Peyer's patch (tissue), 4 donors: ENCODE results near the gene IMMP1L. TPM values are rescaled to one million over a fixed set of nuclear protein-coding genes. Genes with fewer than 3 reads are reported as not detected.

Source experiments
- DNase-seq, 3 donors: peaks; one replicate each; pipeline ENCODE4 v3.0.0-alpha.2; 2017 to 2019
- H3K27ac ChIP-seq, 4 donors: fragments of 200-600 bp; sonication (generic); one replicate each; pipeline ENCODE4 v1.5.1; 2016 to 2019
- H3K27me3 ChIP-seq, 2 donors: fragments of 200-600 bp; sonication (generic); one replicate each; pipeline ENCODE4 v1.5.1; 2019
- H3K36me3 ChIP-seq, 3 donors: fragments of 200-600 bp; sonication (generic); one replicate each; pipeline ENCODE4 v1.5.1; 2016 to 2019
- H3K4me1 ChIP-seq, 4 donors: fragments of 200-600 bp; sonication (generic); one replicate each; pipeline ENCODE4 v1.5.1; 2016 to 2019
- H3K4me3 ChIP-seq, 4 donors: fragments of 200-600 bp; sonication (generic); 1 replicate in 3 of 4; 2 replicates in 1 of 4; pipeline ENCODE4 v1.5.1; 2016 to 2019; ENCODE audit warnings: mild to moderate bottlenecking in 1 of 4
- H3K9me3 ChIP-seq, 4 donors: fragments of 200-600 bp; sonication (generic); one replicate each; pipeline ENCODE4 v1.5.1; 2016 to 2019; ENCODE audit warnings: mild to moderate bottlenecking in 1 of 4
- POLR2A ChIP-seq, 2 donors: fragments of 450-650 bp; IDR thresholded peaks; one replicate each; pipeline ENCODE4 v1.5.1; 2017; ENCODE audit warnings: antibody characterized with exemption in 2 of 2, mild to moderate bottlenecking in 2 of 2, moderate library complexity in 2 of 2
- total RNA-seq, 4 donors: library from RNA; depleted of rRNA; stranded (reverse); fragments of >200 nt; gene quantifications; one replicate each; pipeline ENCODE4 v1.1.0, GENCODE V29; 2016
- TF ChIP-seq, protein P1 (sequence below), 6 experiments: fragments of 450-650 bp in 4 of 6; fragments of 200-600 bp in 2 of 6; sonication (generic) in 1 of 6; IDR thresholded peaks; one replicate each; pipeline ENCODE4 v1.5.1; 2017 to 2019; ENCODE audit warnings: antibody characterized with exemption in 6 of 6, mild to moderate bottlenecking in 3 of 6, moderate library complexity in 1 of 6

Gene IMMP1L, protein sequence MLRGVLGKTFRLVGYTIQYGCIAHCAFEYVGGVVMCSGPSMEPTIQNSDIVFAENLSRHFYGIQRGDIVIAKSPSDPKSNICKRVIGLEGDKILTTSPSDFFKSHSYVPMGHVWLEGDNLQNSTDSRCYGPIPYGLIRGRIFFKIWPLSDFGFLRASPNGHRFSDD
- total RNA-seq: 10 to 100 TPM; 11.6 to 38.0 (median 20.1) TPM

DNA sequence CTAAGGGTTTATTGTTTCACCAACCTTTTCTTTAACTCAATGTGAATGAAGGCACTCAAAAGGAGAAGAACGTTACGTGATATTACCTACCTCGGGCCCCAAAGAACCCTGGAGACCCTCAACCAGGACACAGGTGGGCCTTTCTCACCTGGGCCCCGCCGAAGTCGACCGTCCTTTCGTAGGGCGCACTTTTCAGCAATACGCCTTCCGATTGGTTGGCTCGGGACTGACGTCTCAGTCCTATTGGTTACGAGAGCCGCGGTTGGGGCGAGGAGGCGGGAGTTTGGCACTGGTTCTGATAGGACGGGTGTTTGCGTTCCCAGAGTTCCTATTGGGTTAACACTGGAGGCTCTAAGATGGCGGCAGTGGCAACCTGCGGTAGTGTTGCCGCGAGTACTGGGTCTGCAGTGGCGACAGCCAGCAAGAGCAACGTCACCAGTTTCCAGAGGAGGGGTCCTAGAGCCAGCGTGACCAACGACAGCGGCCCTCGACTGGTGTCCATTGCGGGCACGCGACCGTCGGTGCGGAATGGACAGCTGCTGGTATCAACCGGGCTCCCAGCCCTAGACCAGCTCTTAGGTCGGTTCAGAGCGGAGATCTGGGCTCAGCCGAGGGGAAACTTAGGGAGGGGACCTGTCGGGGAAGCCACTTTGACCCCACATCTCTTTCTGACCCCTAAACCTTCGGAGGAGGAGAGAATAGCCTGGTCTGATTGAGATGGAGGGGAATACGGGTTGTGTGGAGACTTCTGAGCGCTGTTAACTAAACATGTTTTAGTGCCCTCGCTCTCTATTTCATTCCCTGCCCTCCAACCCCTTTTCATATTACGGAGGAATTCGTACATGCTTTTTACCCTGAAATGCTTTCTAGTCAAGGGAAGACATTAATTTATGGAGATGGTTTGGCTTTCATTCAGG lies at the start of gene IMMP1L, which contains the start of gene ELP4:
IMMP1L (minus strand) TSS at position 194 of the 917 bp plus-strand sequence. CDS start 46,346 bp downstream, outside the sequence.
ELP4 (plus strand) TSS at position 339 of the 917 bp plus-strand sequence; CDS start at position 357, 18 bp downstream.
- Histone ChIP-seq H3K4me3 (peak within 1 kb of the TSS; percentile 63 to 95 (median 88)), H3K27me3 (no peaks in the 10 kb centered on the region), H3K4me1 (peaks cover 0 to 13% (median 2%) of the 10 kb centered on the region in 4 donors)

DNA sequence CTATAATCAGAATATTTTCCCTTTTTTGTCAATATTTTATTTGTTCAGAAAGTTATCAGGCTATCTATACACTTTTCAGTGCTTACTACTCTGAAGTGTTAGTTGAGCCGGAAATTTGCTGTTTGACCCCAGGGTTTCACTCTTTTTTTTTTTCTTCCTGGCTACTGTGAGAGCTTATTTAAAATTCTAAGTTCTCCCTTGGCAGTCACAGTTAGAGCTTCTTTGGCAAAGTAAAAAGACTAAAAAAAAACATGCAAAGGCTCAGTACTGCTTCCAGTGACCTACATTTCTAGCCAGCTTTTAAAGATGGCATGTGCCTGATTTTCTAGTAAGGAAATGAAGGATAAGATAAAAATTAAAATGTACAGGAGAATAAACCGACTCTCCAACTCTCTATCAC lies 48.6 kb upstream of the IMMP1L start:
- no peak overlapping the region for H3K27ac ChIP-seq
- TF ChIP-seq POLR2A (IDR thresholded peaks at IDR 0.05): no peak
- TF ChIP-seq, protein P1, sequence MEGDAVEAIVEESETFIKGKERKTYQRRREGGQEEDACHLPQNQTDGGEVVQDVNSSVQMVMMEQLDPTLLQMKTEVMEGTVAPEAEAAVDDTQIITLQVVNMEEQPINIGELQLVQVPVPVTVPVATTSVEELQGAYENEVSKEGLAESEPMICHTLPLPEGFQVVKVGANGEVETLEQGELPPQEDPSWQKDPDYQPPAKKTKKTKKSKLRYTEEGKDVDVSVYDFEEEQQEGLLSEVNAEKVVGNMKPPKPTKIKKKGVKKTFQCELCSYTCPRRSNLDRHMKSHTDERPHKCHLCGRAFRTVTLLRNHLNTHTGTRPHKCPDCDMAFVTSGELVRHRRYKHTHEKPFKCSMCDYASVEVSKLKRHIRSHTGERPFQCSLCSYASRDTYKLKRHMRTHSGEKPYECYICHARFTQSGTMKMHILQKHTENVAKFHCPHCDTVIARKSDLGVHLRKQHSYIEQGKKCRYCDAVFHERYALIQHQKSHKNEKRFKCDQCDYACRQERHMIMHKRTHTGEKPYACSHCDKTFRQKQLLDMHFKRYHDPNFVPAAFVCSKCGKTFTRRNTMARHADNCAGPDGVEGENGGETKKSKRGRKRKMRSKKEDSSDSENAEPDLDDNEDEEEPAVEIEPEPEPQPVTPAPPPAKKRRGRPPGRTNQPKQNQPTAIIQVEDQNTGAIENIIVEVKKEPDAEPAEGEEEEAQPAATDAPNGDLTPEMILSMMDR (IDR thresholded peaks at IDR 0.05): no peak
- no peaks in the 10 kb centered on the region for H3K27me3 ChIP-seq
- no peaks in the 10 kb centered on the region for H3K4me1 ChIP-seq
- DNase-seq: no peak
- no peaks in the 10 kb centered on the region for H3K36me3 ChIP-seq
- no peak overlapping the region for H3K4me3 ChIP-seq
- H3K9me3 ChIP-seq: no peaks in the 10 kb centered on the region

More for the DNA sequence above, at the start of gene IMMP1L, which contains the start of gene ELP4:
- DNase-seq: peak; percentile 95 to 98 (median 96)
- peak within 1 kb of the TSS; percentile 52 to 84 (median 81) for H3K27ac ChIP-seq
- TF ChIP-seq, protein P1 (IDR thresholded peaks at IDR 0.05): peak in 2 of 6 experiments; percentile 7 to 10
- peak; percentile 39 to 61 for TF ChIP-seq POLR2A (IDR thresholded peaks at IDR 0.05)
- H3K9me3 ChIP-seq: no peaks in the 10 kb centered on the region
- peaks cover 0 to 5% (median 0%) of the 10 kb centered on the region in 3 donors for H3K36me3 ChIP-seq

DNA sequence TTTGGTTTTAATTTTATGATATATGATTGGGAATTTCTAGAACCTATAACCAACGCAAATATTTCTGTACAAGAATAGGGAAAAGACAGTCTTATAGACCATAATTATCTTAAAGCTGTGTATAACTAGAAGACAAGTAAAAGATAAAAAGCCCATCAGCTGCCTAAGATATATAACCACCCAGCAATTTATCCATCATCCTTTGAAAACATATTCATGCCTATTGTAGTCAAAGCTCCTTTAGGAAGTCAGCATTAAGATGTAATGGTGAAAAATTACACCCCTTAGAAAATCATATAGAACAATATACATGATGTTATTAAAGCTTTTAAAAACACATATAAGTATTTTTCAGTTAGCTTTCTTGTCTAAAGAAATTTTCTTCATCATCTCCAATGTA lies 46.5 kb upstream of the IMMP1L start:
- no peak for DNase-seq
- no peak overlapping the region for H3K4me3 ChIP-seq
- H3K27me3 ChIP-seq: no peaks in the 10 kb centered on the region
- no peak overlapping the region for H3K27ac ChIP-seq
- no peaks in the 10 kb centered on the region for H3K9me3 ChIP-seq
- H3K4me1 ChIP-seq: no peaks in the 10 kb centered on the region
- TF ChIP-seq, protein P1 (IDR thresholded peaks at IDR 0.05): no peak
- no peak for TF ChIP-seq POLR2A (IDR thresholded peaks at IDR 0.05)
- H3K36me3 ChIP-seq: no peaks in the 10 kb centered on the region

DNA sequence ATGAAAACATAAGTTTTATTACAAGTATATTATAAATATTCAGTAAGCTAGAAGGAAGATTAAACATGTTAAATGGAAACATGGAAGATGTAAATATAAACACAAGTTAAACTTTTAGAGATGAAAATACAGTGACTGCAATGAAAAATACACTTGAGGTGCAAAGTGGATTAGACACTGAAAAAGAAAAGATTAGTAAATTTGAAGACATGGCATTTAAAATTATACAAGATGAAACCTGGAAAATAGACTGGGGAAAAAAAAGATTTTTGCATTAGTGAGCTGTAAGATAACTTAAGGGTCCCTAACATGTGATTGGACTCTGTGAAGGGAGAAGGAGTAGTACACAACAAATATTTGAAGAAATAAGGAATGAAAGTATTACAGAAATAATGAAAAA lies 33.4 kb upstream of the IMMP1L start:
- Histone ChIP-seq H3K27ac (no peak overlapping the region), H3K36me3 (peaks cover 0 to 7% (median 0%) of the 10 kb centered on the region in 3 donors), H3K9me3 (no peaks in the 10 kb centered on the region), H3K4me1 (no peaks in the 10 kb centered on the region), H3K4me3 (no peak overlapping the region), H3K27me3 (no peaks in the 10 kb centered on the region)
- DNase-seq: no peak
- TF ChIP-seq POLR2A (IDR thresholded peaks at IDR 0.05): no peak
- TF ChIP-seq, protein P1 (IDR thresholded peaks at IDR 0.05): no peak

DNA sequence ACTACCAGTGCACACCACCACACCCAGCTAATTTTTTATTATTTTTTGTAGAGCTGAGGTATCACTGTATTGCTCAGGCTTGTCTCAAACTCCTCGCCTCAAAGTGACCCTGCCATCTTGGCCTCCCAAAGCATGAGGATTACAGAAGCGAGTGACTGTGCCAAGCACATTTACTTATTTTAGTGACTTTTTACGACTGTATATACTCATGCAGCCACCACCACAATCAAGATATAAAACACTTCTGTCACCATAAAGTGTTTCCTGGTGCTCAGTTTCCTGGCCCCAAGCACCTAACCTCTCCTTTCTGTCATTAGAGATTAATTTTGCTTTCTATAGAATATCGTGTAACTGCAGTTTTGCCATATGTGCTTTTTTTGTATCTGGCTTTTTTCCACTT lies 26.1 kb upstream of the IMMP1L start:
- no peaks in the 10 kb centered on the region for H3K9me3 ChIP-seq
- H3K27ac ChIP-seq: no peak overlapping the region
- no peak for TF ChIP-seq POLR2A (IDR thresholded peaks at IDR 0.05)
- TF ChIP-seq, protein P1 (IDR thresholded peaks at IDR 0.05): no peak
- no peak for DNase-seq
- H3K4me1 ChIP-seq: no peaks in the 10 kb centered on the region
- no peak overlapping the region for H3K4me3 ChIP-seq
- no peaks in the 10 kb centered on the region for H3K36me3 ChIP-seq
- H3K27me3 ChIP-seq: no peaks in the 10 kb centered on the region
